GM21447 (cell line): ENCODE data around the gene PRPF19.

ENCODE experiments used
- ATAC-seq: cut with Tn5 transposase; IDR thresholded peaks from one replicate; pipeline ENCODE4 v1.9.1; 2021; ENCODE audit not compliant: unreplicated experiment

PRPF19 gene

DNA sequence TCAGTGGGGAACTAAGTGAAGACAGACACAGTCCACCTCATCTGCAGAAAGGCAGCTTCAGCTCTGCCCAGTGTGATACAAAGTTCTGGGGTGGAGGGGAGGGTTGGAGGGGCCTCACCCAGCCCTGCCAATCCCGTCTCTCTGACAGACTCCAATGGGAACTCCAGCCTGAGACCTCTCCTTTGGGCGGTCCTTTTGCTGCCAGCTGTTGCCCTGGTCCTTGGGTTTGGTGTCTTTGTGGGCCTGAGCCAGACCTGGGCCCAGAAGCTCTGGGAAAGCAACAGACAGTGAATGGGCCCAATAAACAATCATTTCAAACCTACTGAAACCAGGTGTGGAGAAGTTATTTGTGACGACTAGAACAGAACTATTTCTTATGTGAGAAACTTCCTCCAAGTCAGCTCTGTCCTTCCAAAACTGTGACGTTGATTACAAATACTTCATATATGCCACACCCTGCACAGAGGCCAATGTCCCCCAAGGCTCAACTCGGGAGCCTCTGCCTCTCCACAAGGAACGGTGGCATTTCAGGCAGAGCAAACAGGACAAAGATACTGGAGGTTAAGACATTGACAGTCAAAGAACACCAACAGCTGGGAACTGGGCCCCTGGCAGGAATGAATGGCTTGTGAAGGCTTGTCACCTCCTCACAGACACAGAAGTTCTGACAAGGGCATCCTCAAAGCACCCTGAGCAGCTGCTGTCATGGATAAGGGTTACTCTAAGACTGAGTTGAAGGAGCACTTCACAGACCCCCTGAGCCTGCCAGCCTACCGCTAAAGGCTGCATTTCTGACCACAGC is 30.8 kb downstream of the PRPF19 start:
- no peak for ATAC-seq

DNA sequence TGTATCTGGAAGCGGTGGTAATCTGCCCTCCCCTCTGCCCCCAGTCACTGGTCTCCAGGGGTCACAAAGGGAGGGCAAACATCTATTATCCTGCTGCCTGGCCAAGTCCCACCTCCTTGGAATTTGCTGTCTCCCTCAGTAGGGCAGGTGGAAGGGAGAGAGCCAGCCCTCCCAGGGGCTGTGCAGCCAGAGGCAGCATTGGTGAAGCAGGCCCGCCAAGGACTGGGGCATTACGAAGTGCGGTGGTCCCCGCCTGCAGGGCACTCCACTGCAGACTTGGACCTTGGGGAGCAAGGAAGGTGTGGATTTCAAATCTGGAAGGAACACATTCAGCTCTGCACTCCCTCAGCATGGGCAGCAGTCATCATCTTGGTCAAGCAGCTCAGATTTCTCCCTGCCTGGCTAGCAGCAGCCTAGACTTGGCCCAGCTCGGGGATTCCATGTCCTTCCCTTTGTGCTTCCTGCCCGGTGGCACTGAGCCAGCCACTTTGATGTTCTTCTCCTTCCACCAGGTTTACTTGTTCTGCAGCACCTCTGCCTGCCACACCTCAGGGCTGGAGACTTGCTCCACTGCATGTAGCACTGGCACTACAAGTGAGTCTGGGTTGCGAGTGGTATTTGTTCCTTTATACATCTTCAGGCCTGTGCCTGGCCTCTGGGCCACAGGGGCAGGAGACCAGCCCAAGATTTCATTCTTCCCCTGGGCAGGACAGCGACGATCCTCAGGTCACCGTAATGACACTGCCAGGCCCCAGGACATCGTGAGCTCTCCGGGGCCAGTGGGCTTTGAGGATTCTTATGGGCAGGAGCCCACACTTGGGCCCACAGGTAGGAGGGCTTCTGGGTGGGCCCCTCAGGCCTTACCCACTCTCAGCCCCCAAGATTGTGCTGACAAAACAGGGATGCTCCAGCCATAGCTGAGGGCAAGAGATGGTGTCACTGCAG is 31.7 kb downstream of the PRPF19 start:
- ATAC-seq: no peak

DNA sequence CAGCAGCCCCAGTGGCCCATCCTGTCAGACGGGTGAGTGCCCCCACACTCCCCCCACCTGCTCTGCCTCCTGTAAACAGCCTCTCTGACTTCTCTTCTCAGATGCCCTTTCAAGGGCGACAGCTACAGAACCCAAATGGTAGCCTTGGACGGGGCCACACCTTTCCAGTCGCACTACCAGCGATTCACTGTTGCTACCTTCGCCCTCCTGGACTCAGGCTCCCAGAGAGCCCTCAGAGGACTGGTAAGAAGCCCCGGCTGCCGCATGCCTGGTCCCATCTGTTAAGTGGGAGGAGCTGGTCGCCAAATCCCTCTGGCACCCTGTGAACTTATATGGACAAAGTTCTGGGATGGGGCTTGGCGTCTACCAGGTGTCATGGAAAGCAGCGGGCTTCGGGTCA is 32.9 kb downstream of the PRPF19 start:
- no peak for ATAC-seq

DNA sequence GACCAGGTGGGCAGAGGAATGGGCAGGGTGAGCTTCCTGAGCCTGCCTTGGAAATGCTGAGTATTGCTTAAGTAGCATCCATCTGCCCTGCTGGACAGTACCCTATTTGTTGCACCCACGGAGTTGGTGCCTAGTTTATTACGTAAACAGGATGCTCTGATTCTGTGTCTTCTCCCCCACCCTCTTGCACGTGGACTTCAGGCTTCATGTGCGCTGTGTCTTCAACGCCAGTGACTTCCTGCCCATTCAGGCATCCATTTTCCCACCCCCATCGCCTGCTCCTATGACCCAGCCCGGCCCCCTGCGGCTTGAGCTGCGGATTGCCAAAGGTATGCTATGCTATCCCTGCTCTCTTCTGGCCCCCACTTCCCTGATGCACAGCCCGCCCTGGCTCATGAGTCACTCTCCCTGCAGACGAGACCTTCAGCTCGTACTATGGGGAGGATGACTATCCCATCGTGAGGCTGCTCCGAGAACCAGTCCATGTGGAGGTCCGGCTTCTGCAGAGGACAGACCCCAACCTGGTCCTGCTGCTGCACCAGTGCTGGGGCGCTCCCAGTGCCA is 33.3 kb downstream of the PRPF19 start:
- no peak for ATAC-seq

DNA sequence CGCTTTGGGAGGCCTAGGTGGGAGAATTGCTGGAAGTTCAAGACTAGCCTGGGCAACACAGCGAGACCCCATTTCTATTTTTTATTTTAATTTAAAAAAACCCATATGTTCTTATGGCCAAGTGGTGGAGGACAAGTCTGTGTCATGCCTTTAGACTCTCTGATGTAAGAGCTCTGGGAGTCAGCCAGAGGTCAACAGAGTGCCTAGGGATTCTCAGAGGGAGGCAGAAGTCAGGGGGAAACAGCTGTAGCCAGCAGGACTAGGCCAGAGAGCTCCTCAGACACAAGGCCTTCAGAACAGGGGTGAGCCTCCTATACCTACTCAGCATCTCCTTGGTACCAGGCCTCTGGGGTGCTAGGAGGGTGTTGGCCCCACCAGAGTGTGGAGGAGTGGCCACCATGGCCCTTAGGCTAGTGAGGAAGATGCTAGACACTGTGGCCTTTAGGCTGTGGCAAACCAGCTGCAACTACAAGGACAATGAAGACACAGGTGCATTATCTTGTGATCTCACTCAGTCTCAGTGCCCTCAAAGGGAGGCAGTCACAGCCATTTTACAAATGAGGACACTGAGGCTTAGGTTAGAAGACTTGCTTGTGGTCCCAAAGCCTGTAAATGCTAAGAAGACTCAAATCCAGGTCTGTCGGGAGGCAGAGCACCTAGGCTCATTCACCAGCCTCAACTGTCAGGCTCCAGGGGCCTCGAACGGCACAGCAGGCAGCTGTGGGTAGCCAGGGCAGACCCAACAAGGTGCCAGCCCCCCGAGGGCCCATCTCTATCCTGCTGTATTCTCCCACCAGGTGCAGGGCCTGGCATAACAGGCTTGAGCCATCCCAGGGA is 34.0 kb downstream of the PRPF19 start:
- no peak for ATAC-seq

DNA sequence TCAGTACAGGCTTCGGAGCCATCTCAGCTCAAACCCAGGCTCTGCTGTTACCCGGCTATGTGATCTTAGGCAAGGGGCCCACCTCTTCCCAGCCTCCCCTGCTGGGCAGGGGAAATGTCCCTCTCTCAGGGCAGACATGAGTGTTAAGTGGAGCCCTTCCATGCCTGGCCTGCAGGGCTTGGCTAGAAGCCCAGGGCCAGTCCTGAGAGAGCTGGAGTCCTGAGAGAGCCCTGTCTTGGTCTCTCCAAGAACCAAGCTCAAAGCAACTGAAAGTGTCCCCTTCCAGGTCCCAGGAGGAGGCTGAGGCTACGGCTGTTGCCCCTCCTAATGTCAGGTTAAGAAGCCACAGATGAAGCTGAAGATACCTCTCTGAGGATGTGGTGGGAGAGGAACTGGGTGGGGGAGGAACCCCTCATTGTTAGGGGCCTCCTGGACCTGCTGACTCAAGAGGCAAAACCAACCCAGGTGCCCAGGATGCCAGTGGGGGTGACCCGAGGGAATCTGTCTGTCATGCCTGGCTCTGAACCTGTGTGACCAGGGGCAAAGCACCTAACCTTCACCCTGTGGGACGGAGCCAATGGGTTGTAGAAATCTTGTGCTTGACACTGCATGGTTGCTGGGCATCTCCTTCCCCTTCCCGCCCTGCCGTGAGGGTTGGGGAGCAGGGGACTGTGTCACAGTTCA is 34.9 kb downstream of the PRPF19 start:
- no peak for ATAC-seq

DNA sequence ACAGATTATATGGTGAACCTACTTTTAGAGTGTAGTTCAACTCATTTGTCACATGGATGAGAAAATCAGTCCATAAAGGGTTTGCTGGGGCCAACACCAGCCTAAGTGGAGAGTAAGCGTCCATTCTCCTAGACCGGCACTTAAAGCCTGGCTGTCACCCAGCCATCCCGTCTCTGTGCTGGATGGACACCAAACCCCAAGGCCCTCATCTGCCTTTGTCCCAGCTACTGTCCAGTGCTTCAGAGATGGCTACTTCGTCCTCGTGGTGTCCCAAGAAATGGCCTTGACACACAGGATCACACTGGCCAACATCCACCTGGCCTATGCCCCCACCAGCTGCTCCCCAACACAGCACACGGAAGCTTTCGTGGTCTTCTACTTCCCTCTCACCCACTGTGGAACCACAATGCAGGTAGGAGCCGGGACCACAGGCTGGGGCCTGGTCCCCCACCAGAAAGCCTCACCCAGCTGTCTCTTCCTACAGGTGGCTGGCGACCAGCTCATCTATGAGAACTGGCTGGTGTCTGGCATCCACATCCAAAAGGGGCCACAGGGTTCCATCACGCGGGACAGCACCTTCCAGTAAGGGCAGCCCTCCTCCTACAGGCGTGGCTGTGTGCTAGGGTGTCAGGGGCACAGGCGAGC is 35.5 kb downstream of the PRPF19 start:
- ATAC-seq: no peak

DNA sequence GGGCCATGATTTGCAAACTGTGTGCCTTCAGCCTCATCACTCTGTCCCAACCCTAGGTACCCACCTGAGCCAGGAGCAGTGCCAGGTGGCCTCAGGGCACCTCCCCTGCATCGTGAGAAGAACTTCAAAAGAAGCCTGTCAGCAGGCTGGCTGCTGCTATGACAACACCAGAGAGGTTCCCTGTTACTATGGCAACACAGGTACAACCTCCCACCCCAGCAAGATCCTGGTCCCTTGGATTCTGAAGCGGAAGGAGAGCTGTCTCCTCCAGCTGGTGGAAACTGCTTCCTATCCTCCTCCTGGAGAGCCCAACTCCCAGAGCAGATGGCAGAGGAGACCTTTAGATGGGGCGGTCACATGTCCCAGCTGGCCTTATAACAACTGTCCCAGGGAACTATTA is 36.1 kb downstream of the PRPF19 start:
- ATAC-seq: no peak

DNA sequence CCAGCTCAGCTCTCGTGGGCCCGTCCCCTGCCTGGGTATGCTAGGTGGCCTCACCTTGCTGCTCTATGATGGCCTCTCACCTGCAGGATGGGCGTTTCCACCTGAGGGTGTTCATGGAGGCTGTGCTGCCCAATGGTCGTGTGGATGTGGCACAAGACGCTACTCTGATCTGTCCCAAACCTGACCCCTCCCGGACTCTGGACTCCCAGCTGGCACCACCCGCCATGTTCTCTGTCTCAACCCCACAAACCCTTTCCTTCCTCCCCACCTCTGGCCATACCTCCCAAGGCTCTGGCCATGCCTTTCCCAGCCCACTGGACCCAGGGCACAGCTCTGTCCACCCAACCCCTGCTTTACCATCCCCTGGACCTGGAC is 36.9 kb downstream of the PRPF19 start:
- ATAC-seq: no peak

DNA sequence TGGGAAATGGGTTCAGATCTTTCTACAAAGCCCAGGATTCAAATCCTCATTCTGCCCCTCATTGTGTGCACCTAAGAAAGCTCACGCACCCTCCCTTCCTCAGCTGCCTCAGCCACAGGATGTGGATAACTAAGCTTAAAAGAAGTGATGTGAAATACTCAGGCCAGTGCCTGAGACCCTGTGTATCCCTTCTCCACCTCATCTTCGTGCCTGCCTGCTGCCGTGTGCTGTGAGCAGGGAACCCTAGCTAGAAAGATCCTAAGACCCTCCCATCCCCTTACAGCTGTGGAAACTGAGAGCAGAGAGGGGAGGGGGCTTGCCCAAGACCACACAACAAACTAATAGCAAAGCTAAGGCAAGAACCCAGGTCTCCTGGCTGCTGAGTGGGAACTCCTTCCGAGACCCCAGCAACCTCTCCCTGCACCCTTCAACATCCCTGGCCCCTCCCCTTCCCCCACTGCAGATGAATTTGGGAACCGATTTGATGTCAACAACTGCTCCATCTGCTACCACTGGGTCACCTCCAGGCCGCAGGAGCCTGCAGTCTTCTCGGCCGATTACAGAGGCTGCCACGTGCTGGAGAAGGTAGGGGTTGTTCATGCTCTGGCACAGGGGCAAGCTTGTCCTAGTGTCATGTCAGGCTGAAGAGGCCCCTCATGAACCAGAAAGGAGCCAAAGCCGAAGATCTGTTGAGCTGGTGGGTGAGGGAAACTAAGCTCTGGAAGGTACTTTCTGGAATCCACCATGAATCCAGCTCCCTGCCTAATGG is 37.5 kb downstream of the PRPF19 start:
- ATAC-seq: no peak

DNA sequence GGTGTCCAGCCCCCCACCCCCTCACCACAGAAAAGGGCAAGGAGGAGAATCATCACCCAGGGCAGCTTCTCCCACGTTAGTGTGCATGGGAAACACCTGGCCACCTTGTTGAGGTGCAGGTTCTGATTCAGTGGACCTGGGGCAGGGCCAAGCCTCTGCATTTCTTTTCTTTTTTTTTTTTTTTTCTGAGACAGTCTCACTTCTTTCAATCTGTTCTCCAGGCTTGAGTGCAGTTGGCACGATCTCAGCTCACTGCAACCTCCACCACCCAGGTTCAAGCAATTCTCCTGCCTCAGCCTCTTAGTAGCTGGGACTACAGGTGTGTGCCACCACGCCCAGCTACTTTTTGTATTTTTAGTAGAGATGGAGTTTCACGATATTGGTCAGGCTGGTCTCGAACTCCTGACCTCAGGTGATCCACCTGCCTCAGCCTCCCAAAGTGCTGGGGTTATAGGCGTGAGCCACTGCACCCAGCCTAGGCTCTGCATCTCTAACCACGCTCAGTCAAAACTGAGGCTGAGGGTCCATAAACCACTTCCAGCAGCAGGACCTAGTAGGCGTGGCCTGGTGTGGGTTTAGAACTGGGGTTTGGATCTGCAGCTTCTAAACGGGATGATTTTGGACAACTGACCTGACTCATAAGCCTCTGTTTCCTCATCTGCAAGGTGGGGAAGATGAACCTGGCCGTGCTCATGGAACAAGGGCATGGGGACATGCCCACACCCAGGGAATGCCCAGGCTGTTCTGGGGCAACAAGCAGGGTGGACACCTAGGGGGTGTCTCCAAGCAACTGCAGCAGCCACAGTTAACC is 38.3 kb downstream of the PRPF19 start:
- no peak for ATAC-seq

DNA sequence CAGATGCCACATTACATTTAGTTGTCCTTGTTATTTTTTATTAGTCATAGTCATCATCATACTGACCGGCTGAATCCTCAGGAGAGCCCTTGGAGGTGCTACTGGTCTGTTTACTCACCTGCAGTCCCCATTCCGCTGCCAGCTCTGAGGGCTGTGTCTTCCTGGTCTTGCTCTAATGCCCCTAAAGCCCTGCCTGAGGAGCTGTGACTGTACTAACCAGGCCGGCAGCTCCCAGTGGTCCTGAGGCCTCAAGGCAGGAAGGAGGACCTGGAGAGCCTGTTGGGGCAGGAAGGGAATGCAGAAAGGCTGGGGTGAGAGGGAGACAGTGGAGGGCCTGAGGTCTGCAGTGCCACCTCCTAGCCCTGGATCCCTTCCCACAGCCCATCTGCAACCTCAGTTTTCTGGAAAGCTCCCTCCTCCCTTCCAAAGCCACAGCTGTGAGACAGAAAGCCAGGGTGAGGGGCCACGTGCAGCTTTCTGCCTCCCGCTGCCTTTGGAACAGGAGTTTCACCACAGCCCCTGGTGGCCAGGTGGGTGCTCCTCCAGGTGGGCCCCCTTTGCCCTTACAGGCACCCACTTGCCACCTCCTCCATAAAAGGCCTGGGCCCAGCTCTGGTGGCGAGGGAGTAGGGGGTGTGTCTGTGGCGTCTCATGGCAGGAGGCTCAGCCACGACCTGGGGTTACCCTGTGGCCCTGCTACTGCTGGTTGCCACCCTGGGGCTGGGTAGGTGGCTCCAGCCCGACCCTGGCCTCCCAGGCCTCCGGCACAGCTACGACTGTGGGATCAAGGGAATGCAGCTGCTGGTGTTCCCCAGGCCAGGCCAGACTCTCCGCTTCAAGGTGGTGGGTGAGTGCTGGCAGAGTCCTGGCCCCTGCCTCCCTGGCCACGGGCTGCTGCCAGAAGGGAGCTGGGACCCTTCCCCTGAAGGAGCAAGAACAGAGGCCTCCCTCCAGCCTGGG is 39.2 kb downstream of the PRPF19 start, which contains the start of gene ZP1:
Gene ZP1, plus strand, starts transcription at position 632 of the 960 bp plus-strand sequence. Its CDS starts 20 bp downstream, at position 652.
- ATAC-seq: no peak

DNA sequence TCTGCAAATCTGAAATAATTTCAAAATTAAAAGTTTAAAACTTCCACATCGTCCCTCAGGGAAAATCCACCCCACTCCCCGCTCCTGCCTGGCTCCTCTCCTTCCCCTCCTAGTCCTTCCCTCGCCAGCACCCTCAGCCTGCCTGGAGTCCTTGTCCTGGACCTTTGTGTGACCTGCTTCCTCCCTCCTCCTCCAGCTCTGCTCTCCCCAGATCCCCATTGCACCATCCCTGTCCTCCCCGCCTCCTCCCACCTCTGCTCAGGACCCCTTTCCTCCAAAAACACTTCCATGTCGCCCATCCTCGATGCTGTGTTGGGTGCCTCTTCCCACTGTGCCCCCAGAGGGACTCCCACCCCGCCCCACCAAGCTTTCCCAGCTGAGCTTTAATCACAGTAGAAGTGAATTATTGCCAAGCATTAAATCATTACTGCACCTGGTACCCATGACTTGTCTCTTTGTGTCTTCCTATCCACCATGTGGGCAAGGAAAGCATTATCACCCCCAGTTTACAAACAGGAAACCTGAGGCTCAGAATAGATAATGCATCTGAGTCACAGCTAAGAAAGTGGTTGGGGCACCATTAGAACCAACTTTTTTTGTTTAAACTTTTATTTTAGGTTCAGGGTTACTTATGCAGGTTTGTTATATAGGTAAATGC is 41.4 kb downstream of the PRPF19 start:
- ATAC-seq: no peak

DNA sequence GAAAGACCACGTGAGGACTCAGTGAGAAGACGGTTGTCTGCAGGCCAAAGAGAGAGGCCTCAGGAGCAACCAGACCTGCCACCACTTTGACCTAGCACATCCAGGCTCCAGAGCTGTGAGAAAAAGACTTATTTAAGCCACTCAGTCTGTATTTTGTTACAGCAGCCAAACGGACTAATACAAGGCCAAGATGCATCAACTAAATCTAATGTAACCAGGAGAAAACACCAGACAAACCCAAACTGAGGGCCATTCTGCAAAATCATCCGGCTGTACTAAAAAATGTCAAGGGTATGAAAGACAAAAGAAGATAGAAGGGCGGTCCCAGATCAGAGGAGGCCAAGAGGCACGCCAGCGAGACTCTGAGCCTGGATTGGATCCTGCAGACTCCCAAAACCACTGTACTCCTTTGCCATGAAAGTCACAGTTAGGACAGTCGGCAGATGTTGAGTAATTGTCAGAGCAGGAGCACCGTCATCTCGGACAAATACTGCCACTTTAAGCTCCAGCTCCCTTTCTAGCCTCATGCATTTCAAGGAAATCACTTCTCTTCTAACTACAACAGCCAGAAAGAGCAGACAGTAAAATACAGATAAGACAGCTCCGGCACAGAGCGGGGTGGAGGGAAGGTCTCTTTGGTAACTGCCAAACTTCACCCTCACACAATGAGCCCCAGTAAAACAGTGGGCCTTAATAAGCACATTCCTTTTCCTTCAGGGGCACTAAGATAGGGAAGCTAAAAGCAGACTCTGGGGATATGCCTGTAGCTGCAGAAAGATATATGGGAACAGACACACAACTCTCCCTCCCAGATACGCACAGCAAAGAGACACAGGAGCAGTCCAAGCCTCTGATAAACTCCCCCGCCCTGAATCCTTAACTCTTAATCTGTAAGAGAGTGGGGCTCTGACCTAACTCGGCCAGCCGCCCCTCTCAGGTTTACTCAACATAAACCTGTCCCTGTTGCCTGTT is 42.5 kb downstream of the PRPF19 start:
- ATAC-seq: no peak

DNA sequence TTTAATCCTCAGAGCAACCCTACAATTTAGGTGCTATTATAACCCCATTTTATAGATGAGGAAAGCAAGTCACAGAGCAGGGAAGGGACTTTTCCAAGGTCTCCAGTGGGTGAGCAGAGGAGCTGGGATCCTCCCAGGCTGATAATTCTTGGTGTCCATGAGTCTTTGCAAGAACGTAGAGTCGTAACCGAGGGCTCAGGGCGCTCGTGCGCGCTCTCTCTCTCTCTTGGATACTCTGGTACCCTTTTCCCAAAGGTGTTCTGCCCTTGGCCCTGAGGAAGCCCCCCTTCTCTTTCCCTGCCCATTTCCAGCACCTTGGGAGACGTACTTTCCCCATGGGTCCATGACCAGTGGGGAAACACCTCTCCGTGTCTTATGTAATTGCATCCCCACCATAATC is 44.2 kb downstream of the PRPF19 start:
- no peak for ATAC-seq
